ENCODE data around the gene MIER2.
"Not testable (repeated sequence)": the region's sequence is repeated elsewhere in the genome, so short reads cannot be mapped to it uniquely, and the experiment has no call there.

The MIER2 gene

GRCh38 chr19:344625-345319 is at the start of gene MIER2:
Gene MIER2, minus strand, starts transcription at chr19:344796. Its CDS starts 14 bp downstream, at chr19:344782.
- DNase-seq (ENCODE audit: low read depth), result peak; percentile 21

- DNase-seq (ENCODE audit: low read depth), result not testable (repeated sequence)
Measured at GRCh38 chr19:393560-393959, 49.0 kb upstream of the MIER2 start.

GRCh38 chr19:392375-392970 is 47.9 kb upstream of the MIER2 start:
- no peak for DNase-seq (ENCODE audit: low read depth)

- no peak for DNase-seq (ENCODE audit: low read depth)
Measured at GRCh38 chr19:391726-392374, 47.3 kb upstream of the MIER2 start.

- DNase-seq (ENCODE audit: low read depth), result no peak
Measured at GRCh38 chr19:391207-391557, 46.6 kb upstream of the MIER2 start.

GRCh38 chr19:390386-391206 is 46.0 kb upstream of the MIER2 start:
- no peak for DNase-seq (ENCODE audit: low read depth)

- no peak for DNase-seq (ENCODE audit: low read depth)
Measured at GRCh38 chr19:389935-390289, 45.3 kb upstream of the MIER2 start.

- no peak for DNase-seq (ENCODE audit: low read depth)
Measured at GRCh38 chr19:389255-389934, 44.8 kb upstream of the MIER2 start.

GRCh38 chr19:388691-389090 is 44.1 kb upstream of the MIER2 start:
- no peak for DNase-seq (ENCODE audit: low read depth)

GRCh38 chr19:387777-388176 is 43.2 kb upstream of the MIER2 start:
- DNase-seq (ENCODE audit: low read depth), result no peak

GRCh38 chr19:386632-387301 is 42.2 kb upstream of the MIER2 start:
- DNase-seq (ENCODE audit: low read depth), result not testable (repeated sequence)

- DNase-seq (ENCODE audit: low read depth), result not testable (repeated sequence)
Measured at GRCh38 chr19:386189-386588, 41.6 kb upstream of the MIER2 start.

- no peak for DNase-seq (ENCODE audit: low read depth)
Measured at GRCh38 chr19:384799-385169, 40.2 kb upstream of the MIER2 start.

- DNase-seq (ENCODE audit: low read depth), result no peak
Measured at GRCh38 chr19:383922-384798, 39.6 kb upstream of the MIER2 start.

- DNase-seq (ENCODE audit: low read depth), result no peak
Measured at GRCh38 chr19:383040-383439, 38.4 kb upstream of the MIER2 start.

- DNase-seq (ENCODE audit: low read depth), result not testable (repeated sequence)
Measured at GRCh38 chr19:382578-382977, 38.0 kb upstream of the MIER2 start.

- DNase-seq (ENCODE audit: low read depth), result not testable (repeated sequence)
Measured at GRCh38 chr19:381901-382300, 37.3 kb upstream of the MIER2 start.

GRCh38 chr19:380618-381219 is 36.1 kb upstream of the MIER2 start:
- DNase-seq (ENCODE audit: low read depth), result not testable (repeated sequence)

- no peak for DNase-seq (ENCODE audit: low read depth)
Measured at GRCh38 chr19:379796-380195, 35.2 kb upstream of the MIER2 start.

GRCh38 chr19:378706-379105 is 34.1 kb upstream of the MIER2 start:
- no peak for DNase-seq (ENCODE audit: low read depth)

Measured in fibroblast of the conjunctiva (primary cell).